ENCODE results near the gene ARHGEF6.
A peak's percentile ranks its signal among the peaks of the same experiment; 100 is the strongest.

ARHGEF6 gene

GRCh38 chrX:136745215-136746173 lies 35.2 kb downstream of the ARHGEF6 start:
- H3K4me3 ChIP-seq (ENCODE audit: low read length): no peak overlapping the region
- no peak for TF ChIP-seq ZNF274 (IDR thresholded peaks at IDR 0.05; ENCODE audit: low read depth, low read length)

GRCh38 chrX:136742721-136743379 lies 37.9 kb downstream of the ARHGEF6 start:
- no peak overlapping the region for H3K4me3 ChIP-seq (ENCODE audit: low read length)
- no peak for TF ChIP-seq ZNF274 (IDR thresholded peaks at IDR 0.05; ENCODE audit: low read depth, low read length)

DNA sequence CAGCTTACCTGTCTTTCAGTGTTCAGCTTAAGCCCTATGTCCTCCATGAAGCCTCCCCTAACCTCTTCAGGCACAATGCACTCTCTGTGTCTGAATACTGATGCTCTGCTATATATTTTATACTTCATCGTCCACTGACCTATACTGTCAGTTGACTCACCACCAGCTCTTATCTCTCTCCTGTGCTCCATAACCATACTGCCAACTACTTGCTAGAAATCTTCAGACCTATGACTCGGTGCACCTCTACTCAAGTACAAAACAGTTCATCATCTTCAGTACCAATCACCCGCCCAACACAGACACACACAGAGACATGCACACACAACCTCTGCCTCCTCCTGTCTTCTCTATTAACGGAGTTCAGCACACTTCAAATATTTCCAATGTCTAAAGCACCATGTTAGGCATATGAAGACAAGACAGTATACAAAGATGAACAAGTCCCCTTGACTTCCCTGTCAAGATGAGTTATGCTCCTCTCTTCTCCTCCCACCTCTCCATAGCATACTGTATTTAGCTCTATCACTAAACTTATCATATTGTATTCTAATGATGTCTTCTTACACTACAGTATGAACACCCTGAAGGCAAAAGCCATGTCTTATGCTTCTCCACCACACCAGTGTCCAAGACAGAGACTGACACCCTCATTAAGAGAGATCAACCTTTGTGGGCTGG lies 42.5 kb downstream of the ARHGEF6 start:
- H3K4me3 ChIP-seq (ENCODE audit: low read length): no peak overlapping the region
- no peak for TF ChIP-seq ZNF274 (IDR thresholded peaks at IDR 0.05; ENCODE audit: low read depth, low read length)

DNA sequence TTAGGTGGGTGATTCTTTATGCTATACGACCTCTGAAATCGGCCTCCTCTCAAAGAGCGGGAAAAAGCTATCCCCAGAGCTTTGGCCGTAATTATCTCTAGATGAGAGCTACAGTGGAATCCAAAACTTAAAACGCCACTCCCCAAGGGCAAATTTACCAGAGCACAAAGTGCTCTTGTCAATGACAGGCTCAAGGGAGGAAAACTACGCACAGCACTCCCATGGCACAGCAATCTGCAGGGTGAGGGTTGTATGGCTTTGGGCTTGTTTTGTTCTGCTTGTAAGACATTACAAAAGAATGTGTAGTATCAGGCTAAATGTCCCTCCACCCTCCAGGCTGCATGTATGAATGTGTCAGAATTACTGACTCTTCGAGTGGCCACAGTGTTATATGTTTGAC lies 44.0 kb downstream of the ARHGEF6 start:
- no peak overlapping the region for H3K4me3 ChIP-seq (ENCODE audit: low read length)
- no peak for TF ChIP-seq ZNF274 (IDR thresholded peaks at IDR 0.05; ENCODE audit: low read depth, low read length)

DNA sequence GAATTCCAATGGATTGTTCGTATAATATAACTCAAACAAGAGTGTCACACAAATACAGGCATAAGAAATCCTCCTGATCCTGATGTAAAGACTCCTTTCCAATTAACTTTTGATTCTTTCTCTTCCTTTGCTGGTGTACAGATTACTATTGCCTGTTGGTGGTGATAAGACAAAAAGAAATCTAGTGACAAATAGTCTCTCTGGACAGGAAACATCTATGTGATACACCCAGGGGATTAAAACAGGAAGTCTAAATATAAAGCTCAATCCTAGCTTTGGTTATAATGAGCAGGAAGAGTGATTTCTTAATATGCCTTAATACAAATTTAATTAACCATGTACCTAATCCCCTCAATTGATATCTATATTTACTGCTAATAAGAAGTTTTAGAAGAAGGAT lies 45.1 kb downstream of the ARHGEF6 start:
- no peak for TF ChIP-seq ZNF274 (IDR thresholded peaks at IDR 0.05; ENCODE audit: low read depth, low read length)
- no peak overlapping the region for H3K4me3 ChIP-seq (ENCODE audit: low read length)

DNA sequence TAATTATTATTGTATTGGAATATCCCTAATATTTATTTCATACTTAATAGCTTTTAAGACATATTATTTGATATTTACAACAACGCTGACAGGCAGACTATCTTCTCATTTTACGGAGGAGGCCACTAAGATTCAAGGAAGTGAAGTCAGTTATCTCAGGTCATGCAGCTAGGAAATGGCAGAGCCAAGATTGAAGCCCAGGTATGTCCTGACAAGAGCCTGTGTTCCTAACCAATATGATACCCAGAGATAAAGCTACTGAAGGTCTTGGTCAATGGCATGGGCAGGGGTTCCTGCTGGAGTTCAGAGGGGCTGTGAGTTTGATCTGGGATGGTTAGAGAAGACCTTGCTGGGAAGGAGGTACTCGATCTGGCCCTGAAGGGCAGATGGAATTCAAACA lies 47.1 kb downstream of the ARHGEF6 start:
- H3K4me3 ChIP-seq (ENCODE audit: low read length): no peak overlapping the region
- TF ChIP-seq ZNF274 (IDR thresholded peaks at IDR 0.05; ENCODE audit: low read depth, low read length): no peak

GRCh38 chrX:136731798-136732197 lies 48.9 kb downstream of the ARHGEF6 start:
- no peak overlapping the region for H3K4me3 ChIP-seq (ENCODE audit: low read length)
- no peak for TF ChIP-seq ZNF274 (IDR thresholded peaks at IDR 0.05; ENCODE audit: low read depth, low read length)

- H3K4me3 ChIP-seq (ENCODE audit: low read length): no peak overlapping the region
- no peak for TF ChIP-seq ZNF274 (IDR thresholded peaks at IDR 0.05; ENCODE audit: low read depth, low read length)
Measured at GRCh38 chrX:136731207-136731782, 49.4 kb downstream of the ARHGEF6 start.

DNA sequence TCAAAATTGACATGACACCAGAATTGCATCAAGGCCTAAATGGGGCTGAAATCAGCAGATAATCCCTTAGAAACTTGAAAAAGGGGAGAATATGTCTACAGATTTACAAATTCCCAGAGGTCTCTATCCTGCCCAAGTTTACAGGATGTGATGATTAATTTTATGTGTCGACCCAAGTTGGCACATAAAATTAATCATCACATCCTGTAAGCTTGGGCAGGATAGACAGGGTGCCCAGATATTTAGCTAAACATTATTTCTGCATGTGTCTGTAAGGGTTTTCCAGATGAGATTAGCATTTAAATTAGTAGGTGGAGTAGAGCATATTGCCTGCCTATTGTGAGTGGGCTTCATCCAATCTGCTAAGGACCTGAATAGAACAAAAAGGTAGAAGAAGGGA lies 52.3 kb downstream of the ARHGEF6 start:
- TF ChIP-seq ZNF274 (IDR thresholded peaks at IDR 0.05; ENCODE audit: low read depth, low read length): no peak
- no peak overlapping the region for H3K4me3 ChIP-seq (ENCODE audit: low read length)

GRCh38 chrX:136725441-136726104 lies 55.2 kb downstream of the ARHGEF6 start:
- no peak for TF ChIP-seq ZNF274 (IDR thresholded peaks at IDR 0.05; ENCODE audit: low read depth, low read length)
- H3K4me3 ChIP-seq (ENCODE audit: low read length): no peak overlapping the region

DNA sequence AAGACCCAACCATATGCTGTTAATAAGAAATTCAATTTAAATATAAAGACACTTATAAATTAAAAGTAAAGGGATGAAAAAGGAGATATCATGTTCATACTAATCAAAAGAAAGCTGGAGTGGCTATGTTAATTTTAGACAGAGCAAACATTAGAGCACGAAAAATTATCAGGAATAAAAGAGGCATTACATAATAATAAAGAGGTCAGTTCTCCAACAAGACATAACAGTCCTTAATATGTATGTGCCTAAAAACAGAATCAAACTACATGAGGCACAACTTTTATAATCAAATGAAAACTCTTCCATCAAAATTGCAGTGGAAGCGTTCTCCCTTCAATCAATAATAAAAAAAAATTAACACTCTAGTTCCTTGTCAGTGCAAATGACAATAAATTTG lies 62.6 kb downstream of the ARHGEF6 start:
- H3K4me3 ChIP-seq (ENCODE audit: low read length): no peak overlapping the region
- no peak for TF ChIP-seq ZNF274 (IDR thresholded peaks at IDR 0.05; ENCODE audit: low read depth, low read length)

DNA sequence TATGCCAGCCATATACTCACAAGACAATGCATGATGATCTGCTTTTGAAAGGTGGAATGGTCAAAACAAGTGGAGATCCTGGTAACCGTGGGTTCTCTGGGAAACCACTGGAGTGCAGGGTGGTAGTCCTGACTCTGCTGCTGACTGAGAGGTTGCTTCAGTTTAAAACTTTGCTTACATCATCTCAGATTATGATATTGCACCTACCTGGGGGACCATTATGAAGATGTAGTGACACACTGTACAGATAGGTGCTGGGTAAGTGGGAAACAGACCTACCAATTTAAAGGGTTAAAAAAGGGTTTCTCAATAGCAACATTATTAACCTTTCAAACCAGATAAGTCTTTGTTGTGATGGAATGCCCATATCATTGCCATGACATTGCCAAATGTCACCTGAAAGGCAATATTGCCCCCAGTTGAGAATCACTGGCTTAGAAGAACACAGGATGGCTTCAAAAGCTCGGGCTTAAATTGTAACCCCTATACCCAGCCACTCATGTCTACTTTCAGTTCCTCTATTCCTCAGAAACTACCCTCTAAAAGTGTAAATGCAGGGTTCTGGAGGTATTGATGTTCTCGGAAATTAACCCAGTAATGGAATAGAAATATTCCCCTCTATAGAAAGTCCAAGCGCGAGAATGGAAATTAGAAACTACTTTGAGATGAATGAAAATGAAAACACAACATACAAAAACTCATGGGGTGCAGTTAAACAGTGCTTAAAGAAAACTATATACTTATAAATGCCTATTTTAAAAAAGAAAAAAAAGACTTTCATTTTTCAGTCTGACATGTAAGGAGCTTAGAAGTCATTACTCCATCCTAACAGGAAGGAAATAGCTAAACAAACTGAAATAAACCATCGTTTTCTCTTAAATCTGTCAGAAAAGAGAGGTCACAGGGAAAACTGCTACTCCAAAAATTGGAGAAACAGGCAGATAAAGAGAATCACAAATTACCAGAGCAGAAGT lies 65.8 kb downstream of the ARHGEF6 start:
- TF ChIP-seq ZNF274 (IDR thresholded peaks at IDR 0.05; ENCODE audit: low read depth, low read length): no peak
- peak overlapping the region; percentile 69 for H3K4me3 ChIP-seq (ENCODE audit: low read length)
